COLO668 (cell line): Measurements from ENCODE around the gene ADD2.
"Not testable (repeated sequence)": the region's sequence is repeated elsewhere in the genome, so short reads cannot be mapped to it uniquely, and the experiment has no call there.

ENCODE experiments used
- DNase-seq: peaks from one replicate; lab custom pipeline; 2025; ENCODE audit not compliant: unreplicated experiment; lab: John Stamatoyannopoulos, UW

ADD2 gene

DNA sequence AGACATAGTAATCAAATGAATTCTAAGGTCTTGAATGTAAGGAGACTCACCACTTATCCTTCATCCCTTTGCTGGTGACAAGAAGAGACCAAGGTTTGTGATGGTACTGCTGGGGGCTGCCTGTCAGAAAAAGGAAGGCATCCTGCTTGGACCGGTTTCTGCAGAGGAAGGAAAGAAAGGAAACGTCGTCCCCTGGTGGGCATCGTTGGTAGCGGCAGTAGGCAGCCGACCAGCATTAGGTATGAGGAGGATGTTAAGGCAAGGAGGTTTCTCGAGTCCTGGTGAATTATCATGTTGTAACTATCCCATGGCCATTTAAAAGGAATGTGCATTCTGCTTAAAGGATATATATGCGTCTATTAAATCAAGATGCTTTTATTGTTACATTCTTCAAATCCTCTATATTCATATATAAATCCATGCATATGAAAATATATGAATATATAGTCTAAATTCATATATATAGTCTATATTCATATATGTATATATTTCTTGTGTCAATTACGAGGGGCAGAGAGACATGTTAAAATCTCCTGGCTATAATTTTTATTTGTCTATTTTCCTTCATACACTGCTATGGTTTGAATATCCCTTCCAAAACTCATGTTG, 120.0 kb downstream of the ADD2 start:
- peak; percentile 74 for DNase-seq

GRCh38 chr2:70646420-70646818, 121.6 kb downstream of the ADD2 start:
- DNase-seq, result no peak

DNA sequence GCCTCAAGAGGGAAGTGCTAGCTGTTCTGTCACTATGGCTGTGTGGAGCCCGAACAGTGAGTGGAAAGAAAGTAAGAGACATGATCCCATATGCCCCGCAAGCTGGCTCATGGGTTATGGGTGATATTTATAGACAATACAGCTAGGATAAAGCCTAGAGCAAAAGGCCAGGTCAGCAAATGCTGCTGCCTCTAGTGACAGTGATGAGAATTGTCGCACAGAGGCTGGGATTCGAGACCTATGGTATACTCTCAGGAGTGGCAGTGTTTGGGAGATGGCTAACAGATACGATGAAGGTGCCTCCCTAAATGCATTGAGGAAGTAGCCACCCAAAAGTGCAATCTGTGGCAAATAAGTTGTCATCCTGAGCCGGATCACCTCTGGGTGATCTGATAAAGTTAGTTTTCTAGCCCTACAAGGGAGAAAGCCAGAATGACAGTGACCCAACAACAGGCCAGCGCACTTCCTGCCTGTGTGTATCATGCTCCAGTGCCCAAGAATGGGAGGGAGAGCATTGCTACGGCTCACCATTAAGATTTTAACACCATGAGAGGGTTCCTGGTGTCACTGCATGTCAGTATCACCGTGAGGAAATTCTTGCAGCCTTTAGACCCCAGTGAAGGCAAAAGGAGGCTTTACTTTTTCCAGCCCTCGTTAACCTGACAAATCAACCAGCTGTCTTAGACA, 122.1 kb downstream of the ADD2 start:
- no peak for DNase-seq

DNA sequence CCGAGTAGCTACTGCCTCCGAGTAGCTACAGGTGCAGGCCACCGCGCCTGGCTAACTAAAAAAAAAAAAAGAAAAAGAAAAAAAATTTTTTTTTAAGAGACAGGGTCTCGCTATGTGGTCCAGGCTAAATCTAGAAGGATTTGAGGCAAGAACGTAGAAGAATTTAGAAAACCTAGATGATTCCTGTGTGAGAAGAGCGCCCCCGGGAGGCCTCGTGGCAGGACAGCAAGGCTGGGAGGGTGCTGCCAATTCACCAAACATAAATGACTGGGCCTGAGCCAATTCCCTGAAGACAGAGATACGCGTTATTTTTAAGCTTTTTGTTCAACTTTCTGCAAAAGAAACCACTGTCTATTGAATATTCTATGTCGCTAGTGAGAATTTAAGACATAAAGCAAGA, 124.3 kb downstream of the ADD2 start:
- DNase-seq, result peak; percentile 53

DNA sequence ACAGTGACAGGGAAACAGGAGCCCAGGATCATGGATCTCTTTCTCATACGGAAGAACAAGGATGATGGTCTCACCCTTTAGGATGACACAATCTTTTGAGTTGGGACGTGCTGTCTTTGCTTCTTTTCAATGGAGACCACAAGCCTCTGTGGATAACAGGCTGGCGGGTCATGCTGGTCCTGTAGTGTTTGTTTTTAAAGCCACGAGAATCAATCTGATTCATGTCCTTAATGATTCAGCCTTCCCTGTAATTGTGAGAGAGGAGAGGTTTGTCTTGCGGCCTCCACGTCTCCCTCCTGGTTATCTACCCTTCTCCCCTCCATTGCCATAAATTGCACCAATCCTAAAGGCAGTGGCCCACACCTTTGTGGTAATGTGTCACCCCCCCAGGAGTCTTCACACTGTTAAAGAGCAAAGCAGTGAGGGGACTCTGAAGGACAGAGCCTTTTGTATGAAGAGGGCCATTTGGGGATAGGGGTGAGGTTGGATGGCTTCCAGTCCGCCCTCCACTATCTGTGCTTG, 126.7 kb downstream of the ADD2 start:
- no peak for DNase-seq

DNA sequence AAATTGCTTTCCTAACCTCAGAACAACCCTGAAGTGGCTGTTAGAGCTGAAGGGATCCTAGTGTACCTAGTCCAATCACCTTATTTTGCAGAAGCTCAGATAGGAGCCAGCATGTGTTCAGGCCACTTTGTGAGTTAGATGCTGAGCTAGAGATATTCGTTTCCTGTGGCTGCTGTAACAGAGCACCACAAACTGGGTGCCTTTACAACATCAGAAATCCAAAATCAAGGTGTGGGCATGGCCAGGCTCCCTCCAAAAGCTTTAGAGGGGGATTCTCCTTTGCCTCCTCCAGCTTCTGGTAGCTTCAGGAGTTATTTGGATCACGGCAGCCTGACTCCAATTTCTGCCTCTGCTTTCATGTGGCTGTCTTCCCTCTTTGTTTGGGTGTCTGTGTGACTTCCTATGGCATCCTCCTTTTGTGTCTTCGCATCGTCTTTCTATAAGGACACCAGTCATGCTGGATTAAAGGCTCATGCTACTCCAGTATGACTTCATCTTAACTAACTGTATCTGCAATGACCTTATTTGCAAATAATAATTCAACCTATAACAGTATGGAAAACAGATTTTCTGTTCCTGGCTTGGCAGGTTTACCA, 128.1 kb downstream of the ADD2 start:
- no peak for DNase-seq

DNA sequence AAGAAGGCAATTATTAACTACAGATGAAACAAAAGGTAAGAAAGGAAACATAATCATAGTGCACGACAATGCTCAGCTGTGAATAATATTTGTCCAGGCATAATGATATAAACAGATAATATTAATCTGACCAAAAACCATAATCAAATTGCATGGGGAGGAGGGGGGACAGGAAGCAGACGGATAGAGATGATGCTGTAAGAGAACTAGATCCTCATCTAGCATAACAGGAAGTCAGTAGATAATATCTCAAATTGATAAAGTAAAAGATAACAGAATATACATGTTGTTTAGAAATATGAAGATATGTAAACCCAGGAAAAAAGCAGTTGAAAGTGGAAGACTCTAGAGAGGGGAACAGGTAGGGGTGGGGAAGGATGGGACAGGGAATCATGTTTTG, 129.4 kb downstream of the ADD2 start:
- DNase-seq, result no peak

- DNase-seq, result no peak
Measured at GRCh38 chr2:70633508-70633907, 134.5 kb downstream of the ADD2 start.

DNA sequence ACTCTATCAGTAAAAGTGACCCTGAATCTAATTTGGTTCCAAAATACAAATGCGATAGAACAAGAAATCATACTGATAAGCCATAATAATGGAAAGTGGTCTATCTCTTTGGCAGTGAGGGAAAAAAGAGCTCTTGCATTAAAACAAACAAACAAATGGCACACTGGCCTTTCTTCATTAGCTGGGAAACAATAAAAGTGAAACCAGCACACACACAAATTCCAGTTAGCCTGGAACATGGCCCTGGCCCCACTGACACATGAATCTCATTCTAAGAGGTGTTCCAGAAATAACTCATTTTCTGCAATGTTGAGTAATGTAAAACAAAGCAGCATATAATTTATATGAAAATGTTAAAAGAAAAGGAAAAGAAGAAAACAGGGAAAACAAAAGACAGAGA, 135.0 kb downstream of the ADD2 start:
- DNase-seq, result no peak

- no peak for DNase-seq
Measured at GRCh38 chr2:70632388-70632787, 135.6 kb downstream of the ADD2 start.

DNA sequence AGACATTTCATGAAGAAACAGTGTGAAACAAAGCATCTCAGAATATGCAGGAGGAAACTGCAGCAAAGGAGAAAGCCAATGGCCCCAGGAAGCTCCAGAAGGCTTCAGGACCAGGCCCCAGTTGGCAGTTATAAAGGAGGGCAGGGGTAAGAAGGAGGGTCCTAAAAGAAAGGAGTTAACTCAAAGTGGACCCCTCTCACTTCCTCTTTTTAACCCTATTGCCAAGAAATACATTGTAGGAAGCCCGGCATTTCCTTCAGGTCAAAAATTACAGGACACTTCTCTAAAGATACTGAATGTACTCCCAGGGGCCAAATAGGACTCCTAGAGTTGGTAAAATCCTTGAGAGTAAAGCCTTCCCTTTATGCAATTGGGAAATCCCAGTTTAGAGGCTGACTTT, 137.2 kb downstream of the ADD2 start:
- DNase-seq, result no peak

DNA sequence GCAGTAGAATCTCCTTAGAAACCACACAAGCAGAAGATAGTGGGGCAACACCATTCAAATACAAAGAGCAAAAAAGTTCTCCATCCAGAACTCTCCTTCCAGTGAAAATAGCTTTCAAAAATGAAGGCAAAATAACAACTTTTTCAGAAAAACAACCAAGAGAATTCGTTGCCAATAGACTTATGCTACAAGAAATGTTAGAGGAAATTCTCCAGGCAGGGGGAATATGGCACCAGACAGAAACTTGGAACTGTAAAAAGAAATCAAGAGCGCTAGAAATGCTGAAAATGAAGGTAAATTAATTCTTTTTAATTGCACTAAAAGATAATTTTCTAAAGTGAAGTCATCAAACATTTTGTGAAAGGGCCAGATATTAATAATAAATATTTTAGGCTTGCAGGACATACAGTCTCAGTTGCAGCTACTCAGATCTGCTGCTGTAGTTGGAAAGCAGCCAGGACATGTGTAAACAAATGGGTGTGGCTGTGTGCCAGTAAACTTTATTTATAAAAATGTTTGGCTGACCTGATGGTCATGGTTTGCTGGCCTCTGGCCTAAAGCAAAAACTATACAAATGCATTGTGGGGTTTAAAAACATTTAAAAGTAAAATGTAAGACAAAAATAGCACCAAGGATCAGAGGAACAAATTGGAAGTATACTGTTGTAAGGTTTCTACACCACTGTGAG, 140.6 kb downstream of the ADD2 start:
- peak; percentile 48 for DNase-seq

- no peak for DNase-seq
Measured at GRCh38 chr2:70626254-70626990, 141.6 kb downstream of the ADD2 start.

DNA sequence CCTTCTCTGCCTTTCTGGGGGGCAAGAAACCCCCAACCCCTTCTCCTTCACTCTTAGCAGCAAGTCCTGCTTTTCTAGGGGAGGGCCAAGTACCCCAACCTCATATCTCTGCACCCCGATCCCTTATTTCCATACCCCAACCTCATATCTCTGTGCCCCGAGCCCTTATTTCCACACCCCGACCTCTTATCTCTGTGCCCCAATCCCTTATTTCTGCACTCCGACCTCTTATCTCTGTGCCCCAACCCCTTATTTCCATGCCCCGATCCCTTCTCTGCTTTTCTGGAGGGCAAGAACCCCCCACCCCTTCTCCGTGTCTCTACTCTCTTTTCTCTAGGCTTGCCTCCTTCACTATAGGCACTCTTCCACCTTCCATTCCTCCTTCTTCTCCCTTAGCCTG, 146.5 kb downstream of the ADD2 start:
- not testable (repeated sequence) for DNase-seq

DNA sequence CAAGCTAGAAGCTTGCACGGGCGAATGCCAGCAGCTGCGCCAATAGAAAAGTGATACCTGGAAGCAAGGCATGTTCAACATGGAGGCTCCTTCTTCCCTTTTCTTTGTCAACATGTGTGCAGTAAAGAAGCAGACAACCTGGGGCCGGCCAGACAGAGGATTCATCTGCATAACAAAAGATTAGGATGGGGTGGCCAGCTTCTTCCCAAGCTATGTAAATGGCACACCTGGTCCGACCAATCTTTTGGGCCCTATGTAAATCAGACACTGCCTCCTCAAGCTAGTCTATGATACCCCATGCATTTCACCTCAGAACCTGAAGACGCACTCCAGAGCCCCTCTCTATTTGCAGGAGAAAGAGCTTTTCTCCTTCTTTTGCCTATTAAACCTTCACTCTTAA, 148.0 kb downstream of the ADD2 start:
- peak; percentile 22 for DNase-seq

DNA sequence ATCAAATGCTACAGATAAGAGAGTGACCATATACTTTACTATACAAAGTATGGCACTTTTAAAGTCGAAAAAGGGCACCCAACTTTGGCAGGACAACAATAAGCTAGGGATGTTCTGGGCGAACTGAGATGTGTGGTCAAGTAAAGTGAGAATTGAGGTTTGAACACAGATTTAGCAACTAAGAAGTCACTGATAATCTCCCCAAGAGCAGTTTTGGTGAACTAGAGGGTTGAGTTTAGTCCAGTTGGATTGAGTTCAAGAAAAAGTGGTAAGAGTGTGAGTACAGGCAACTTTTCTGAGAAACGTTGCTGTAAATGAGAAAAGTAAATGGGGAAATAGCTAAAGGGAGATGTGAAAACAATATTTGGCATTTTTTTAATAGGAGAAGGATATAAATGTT, 148.8 kb downstream of the ADD2 start:
- no peak for DNase-seq

- DNase-seq, result peak; percentile 75
Measured at GRCh38 chr2:70616168-70616694, 151.8 kb downstream of the ADD2 start.

DNA sequence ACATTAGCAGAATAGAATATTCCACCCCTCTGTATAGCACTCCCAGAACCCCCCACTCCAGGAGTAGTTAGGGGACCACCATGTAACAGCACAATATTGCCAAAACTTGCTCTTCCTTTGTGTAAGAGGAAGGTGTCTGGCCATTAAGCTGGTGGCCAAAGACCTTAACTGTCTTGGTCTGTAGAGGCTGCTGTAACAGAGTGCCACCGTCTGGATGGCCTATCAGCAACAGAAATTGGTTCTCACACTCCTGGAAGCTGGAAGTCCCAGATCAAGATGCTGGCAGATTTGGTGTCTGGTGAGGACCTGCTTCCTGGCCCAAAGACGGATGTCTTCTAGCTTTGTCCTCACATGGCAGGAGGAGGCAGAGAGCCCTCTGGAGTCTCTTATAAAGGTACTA, 152.8 kb downstream of the ADD2 start:
- no peak for DNase-seq

- DNase-seq, result no peak
Measured at GRCh38 chr2:70613521-70613920, 154.5 kb downstream of the ADD2 start.

DNA sequence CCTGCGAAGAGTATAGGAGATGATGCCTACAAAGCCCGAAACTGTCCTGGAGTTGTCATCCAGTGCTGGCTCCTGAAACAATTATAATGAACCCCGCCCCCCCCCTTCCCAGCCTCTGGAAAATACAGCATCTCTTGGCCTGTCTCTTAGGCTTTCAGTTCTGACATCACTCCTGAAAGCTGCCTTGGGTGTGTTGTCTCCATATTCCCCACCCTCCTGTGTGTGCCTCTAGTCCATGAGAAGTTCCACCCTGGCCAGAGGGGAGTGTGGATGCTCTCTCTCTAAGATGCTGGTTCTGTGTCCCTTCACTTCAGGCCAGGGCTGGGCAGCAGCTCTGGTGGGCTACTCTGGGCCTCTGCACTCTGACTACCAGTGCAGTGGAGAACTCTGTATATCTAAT, 155.4 kb downstream of the ADD2 start:
- no peak for DNase-seq

DNA sequence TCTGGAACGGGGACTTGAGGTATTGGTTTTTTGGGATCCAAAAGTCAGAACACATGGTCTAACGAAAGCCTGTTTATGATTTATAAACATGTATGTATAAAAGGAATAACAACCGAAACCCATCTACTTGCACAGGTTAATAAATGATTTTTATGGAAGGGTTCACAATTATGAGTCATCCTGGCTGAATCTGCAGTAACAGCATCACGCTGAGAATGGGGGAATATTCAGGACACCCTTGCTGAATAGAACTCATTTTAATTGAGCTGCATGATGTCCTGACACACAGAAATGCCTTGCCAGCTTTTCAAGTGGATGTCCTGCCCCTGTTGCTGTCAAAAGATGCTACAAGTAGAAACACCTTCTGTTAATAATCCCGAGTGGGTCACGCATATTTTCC, 159.6 kb downstream of the ADD2 start:
- no peak for DNase-seq
